Transverse colon (tissue), 4 donors: Measurements from ENCODE around the gene DPF3.

Experiments
- CTCF ChIP-seq, 5 experiments: fragments of 200-600 bp in 3 of 5; fragments of 450-650 bp in 2 of 5; sonication (generic) in 3 of 5; IDR thresholded peaks; 1 replicate in 2 of 5; 2 replicates in 3 of 5; pipeline ENCODE4 v1.5.1; 2016 to 2017; ENCODE audit warnings: antibody characterized with exemption in 5 of 5, inconsistent platforms in 3 of 5, mild to moderate bottlenecking in 2 of 5, moderate library complexity in 1 of 5
- POLR2AphosphoS5 ChIP-seq, 3 donors: sonication (generic); formaldehyde crosslinking; IDR thresholded peaks; one replicate each; pipeline ENCODE4 v1.6.1; 2016; ENCODE audit warnings: antibody characterized with exemption in 3 of 3

- TF ChIP-seq CTCF (IDR thresholded peaks at IDR 0.05), result no peak
- TF ChIP-seq POLR2AphosphoS5 (IDR thresholded peaks at IDR 0.05), result no peak
Observed at GRCh38 chr14:72665259-72665658, 228.6 kb downstream of the DPF3 start.
